ENCODE results near the gene SLCO2B1. TPM values are rescaled to one million over a fixed set of nuclear protein-coding genes. Genes with fewer than 3 reads are reported as not detected.

SLCO2B1 gene
- total and polyA plus RNA-seq, 3 donors from 2014 or later, result 18.2 to 46.2 (median 33.2) TPM

- 50 to 55% methylated on average over 2 to 3 of the region's 3 CpGs for WGBS, 2 donors
- no peak for DNase-seq
- H3K4me1 ChIP-seq, result peaks cover 26% of the 10 kb centered on the region
- H3K27ac ChIP-seq, result no peak overlapping the region
- TF ChIP-seq CTCF (IDR thresholded peaks at IDR 0.05) (no peak), POLR2A (IDR thresholded peaks at IDR 0.05) (no peak)
- H3K9me3 ChIP-seq, result no peaks in the 10 kb centered on the region
- H3K36me3 ChIP-seq (ENCODE audit: low read depth, missing control alignments), result no peaks in the 10 kb centered on the region
- H3K4me3 ChIP-seq, result no peak overlapping the region
- no peaks in the 10 kb centered on the region for H3K27me3 ChIP-seq
- intact Hi-C loops (cut with DNase I; ENCODE audit: low total_unique reads), result no loop called here
Measured at GRCh38 chr11:75191330-75191717, 40.4 kb downstream of the SLCO2B1 start.

GRCh38 chr11:75193271-75193670 lies 42.4 kb downstream of the SLCO2B1 start:
- TF ChIP-seq CTCF (IDR thresholded peaks at IDR 0.05), result no peak
- TF ChIP-seq POLR2A (IDR thresholded peaks at IDR 0.05), result no peak
- peaks cover 28% of the 10 kb centered on the region for H3K4me1 ChIP-seq
- H3K27ac ChIP-seq, result no peak overlapping the region
- no peaks in the 10 kb centered on the region for H3K36me3 ChIP-seq (ENCODE audit: low read depth, missing control alignments)
- H3K4me3 ChIP-seq, result no peak overlapping the region
- DNase-seq, result no peak
- H3K9me3 ChIP-seq, result no peaks in the 10 kb centered on the region
- H3K27me3 ChIP-seq, result no peaks in the 10 kb centered on the region
- intact Hi-C loops (cut with DNase I; ENCODE audit: low total_unique reads), result no loop called here
- 95 to 96% methylated on average over 13 to 15 of the region's 15 CpGs for WGBS, 2 donors

- Histone ChIP-seq H3K36me3 (ENCODE audit: low read depth, missing control alignments) (no peaks in the 10 kb centered on the region), H3K9me3 (no peaks in the 10 kb centered on the region), H3K27ac (no peak overlapping the region), H3K27me3 (no peaks in the 10 kb centered on the region), H3K4me1 (peaks cover 28% of the 10 kb centered on the region), H3K4me3 (no peak overlapping the region)
- no peak for TF ChIP-seq CTCF (IDR thresholded peaks at IDR 0.05)
- TF ChIP-seq POLR2A (IDR thresholded peaks at IDR 0.05), result no peak
- 69 to 75% methylated on average over 2 of the region's 2 CpGs for WGBS, 2 donors
- intact Hi-C loops (cut with DNase I; ENCODE audit: low total_unique reads), result no loop called here
- DNase-seq, result no peak
Measured at GRCh38 chr11:75193711-75194110, 42.8 kb downstream of the SLCO2B1 start.

GRCh38 chr11:75194147-75194546 lies 43.2 kb downstream of the SLCO2B1 start:
- DNase-seq, result no peak
- 68% methylated on average over 5 of the region's 5 CpGs for WGBS, 2 donors
- Histone ChIP-seq H3K4me1 (peaks cover 28% of the 10 kb centered on the region), H3K27ac (no peak overlapping the region), H3K9me3 (no peaks in the 10 kb centered on the region), H3K27me3 (no peaks in the 10 kb centered on the region), H3K36me3 (ENCODE audit: low read depth, missing control alignments) (no peaks in the 10 kb centered on the region), H3K4me3 (no peak overlapping the region)
- TF ChIP-seq CTCF (IDR thresholded peaks at IDR 0.05) (no peak), POLR2A (IDR thresholded peaks at IDR 0.05) (no peak)
- intact Hi-C loops (cut with DNase I; ENCODE audit: low total_unique reads), result no loop called here

GRCh38 chr11:75195167-75195962 lies 44.5 kb downstream of the SLCO2B1 start:
- DNase-seq, result peak; percentile 79
- no peak for TF ChIP-seq POLR2A (IDR thresholded peaks at IDR 0.05)
- no peak for TF ChIP-seq CTCF (IDR thresholded peaks at IDR 0.05)

More at GRCh38 chr11:75195167-75195962, 44.5 kb downstream of the SLCO2B1 start:
- Histone ChIP-seq H3K4me3 (no peak overlapping the region), H3K9me3 (no peaks in the 10 kb centered on the region), H3K27ac (no peak overlapping the region), H3K36me3 (ENCODE audit: low read depth, missing control alignments) (no peaks in the 10 kb centered on the region), H3K27me3 (no peaks in the 10 kb centered on the region), H3K4me1 (peaks cover 38% of the 10 kb centered on the region)
- WGBS, 2 donors, result 50 to 61% methylated on average over 3 to 7 of the region's 7 CpGs
- intact Hi-C loops (cut with DNase I; ENCODE audit: low total_unique reads), result no loop called here

Measured in testis (tissue), 3 donors.